ENCODE data around the gene SCG5.

DNA sequence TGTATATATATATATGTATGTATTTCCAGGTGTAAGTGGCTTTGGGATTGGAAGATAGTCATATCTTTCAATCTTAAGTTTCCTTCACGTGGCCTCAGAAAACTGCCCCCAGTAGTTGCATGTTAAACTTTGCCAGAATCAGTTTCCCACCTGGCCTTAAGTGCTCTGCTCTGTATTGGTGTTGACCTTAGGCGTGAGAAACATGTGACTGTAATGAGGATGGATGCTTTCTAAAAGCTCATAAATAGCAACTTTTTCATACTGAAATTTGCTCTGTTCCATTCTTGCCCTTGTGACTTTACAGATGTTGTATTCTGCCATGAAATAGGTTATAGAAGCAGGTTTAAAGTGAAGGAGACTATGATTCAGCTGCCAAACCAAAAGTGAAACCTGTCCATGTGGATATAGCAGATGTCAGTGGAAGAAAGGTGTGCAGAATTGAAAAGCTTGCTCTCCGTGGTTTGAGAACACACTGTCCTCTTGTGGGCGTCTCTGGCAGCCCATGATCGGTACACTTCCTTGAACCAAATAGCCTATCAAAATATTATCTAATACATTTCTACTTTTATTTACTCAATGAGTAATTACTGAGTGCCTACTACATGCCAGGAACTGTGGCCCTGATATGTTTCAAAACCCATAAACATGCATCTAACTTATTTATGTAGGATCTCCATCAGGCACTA is 15.8 kb downstream of the SCG5 start:
- TF ChIP-seq EZH2 (IDR thresholded peaks at IDR 0.05; ENCODE audit: borderline replicate concordance, low read length) = no peak
- TF ChIP-seq, protein P1, sequence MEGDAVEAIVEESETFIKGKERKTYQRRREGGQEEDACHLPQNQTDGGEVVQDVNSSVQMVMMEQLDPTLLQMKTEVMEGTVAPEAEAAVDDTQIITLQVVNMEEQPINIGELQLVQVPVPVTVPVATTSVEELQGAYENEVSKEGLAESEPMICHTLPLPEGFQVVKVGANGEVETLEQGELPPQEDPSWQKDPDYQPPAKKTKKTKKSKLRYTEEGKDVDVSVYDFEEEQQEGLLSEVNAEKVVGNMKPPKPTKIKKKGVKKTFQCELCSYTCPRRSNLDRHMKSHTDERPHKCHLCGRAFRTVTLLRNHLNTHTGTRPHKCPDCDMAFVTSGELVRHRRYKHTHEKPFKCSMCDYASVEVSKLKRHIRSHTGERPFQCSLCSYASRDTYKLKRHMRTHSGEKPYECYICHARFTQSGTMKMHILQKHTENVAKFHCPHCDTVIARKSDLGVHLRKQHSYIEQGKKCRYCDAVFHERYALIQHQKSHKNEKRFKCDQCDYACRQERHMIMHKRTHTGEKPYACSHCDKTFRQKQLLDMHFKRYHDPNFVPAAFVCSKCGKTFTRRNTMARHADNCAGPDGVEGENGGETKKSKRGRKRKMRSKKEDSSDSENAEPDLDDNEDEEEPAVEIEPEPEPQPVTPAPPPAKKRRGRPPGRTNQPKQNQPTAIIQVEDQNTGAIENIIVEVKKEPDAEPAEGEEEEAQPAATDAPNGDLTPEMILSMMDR (IDR thresholded peaks at IDR 0.05; ENCODE audit: low read length) = no peak

Measured in OCI-LY1 (cell line).